RWPE2 (cell line): Measurements from ENCODE around the gene PPP1R26.
"Not testable (repeated sequence)": the region's sequence is repeated elsewhere in the genome, so short reads cannot be mapped to it uniquely, and the experiment has no call there.

ENCODE experiments used
- ATAC-seq: fragments of 200-7000 bp; cut with Tn5 transposase; 3 replicates; pipeline ENCODE4 v1.9.1; 2021; ENCODE audit warnings: low read depth
- DNase-seq: peaks from one replicate; pipeline ENCODE4 v3.0.0-alpha.2; 2020; ENCODE audit warnings: low spot score
- H3K27ac ChIP-seq: fragments of 450-650 bp; 2 replicates; pipeline ENCODE4 v1.5.1; 2017; ENCODE audit warnings: mild to moderate bottlenecking; ENCODE audit not compliant: poor library complexity, severe bottlenecking
- H3K27me3 ChIP-seq: fragments of 250-450 bp; sonication (Bioruptor Pico); 2 replicates; pipeline ENCODE4 v1.5.1; 2021; ENCODE audit warnings: mild to moderate bottlenecking, moderate library complexity; ENCODE audit not compliant: insufficient read depth, poor library complexity, severe bottlenecking
- H3K36me3 ChIP-seq: fragments of 250-450 bp; sonication (Bioruptor Pico); 2 replicates; pipeline ENCODE4 v1.5.1; 2020; ENCODE audit warnings: low read depth, mild to moderate bottlenecking, moderate library complexity
- H3K4me1 ChIP-seq: fragments of 250-450 bp; sonication (Bioruptor Pico); 2 replicates; pipeline ENCODE4 v1.5.1; 2021; ENCODE audit warnings: mild to moderate bottlenecking, moderate library complexity; ENCODE audit not compliant: insufficient read depth, poor library complexity, severe bottlenecking
- H3K4me3 ChIP-seq: fragments of 250-450 bp; sonication (Bioruptor Pico); 2 replicates; pipeline ENCODE4 v1.5.1; 2021; ENCODE audit warnings: mild to moderate bottlenecking, moderate library complexity; ENCODE audit not compliant: severe bottlenecking
- H3K9me3 ChIP-seq: fragments of 250-450 bp; sonication (Bioruptor Pico); 2 replicates; pipeline ENCODE4 v1.5.1; 2021; ENCODE audit warnings: mild to moderate bottlenecking, moderate library complexity; ENCODE audit not compliant: severe bottlenecking
- CTCF ChIP-seq: fragments of 450-650 bp; IDR thresholded peaks from one replicate; pipeline ENCODE4 v1.5.1; 2017; ENCODE audit warnings: mild to moderate bottlenecking, moderate library complexity; ENCODE audit not compliant: poor library complexity, severe bottlenecking

The PPP1R26 gene

GRCh38 chr9:135479469-135480052 is at the start of gene PPP1R26:
PPP1R26 (plus strand) TSS chr9:135479782; CDS start chr9:135484511, 4,729 bp downstream.
- Histone ChIP-seq H3K27me3 (no peaks in the 10 kb centered on the region), H3K9me3 (no peaks in the 10 kb centered on the region), H3K4me3 (peak within 1 kb of the TSS; percentile 95), H3K36me3 (peaks cover 16% of the 10 kb centered on the region), H3K27ac (peak within 1 kb of the TSS; percentile 26), H3K4me1 (no peaks in the 10 kb centered on the region)
- DNase-seq: no peak
- TF ChIP-seq CTCF: no peak
- no peak for ATAC-seq

- TF ChIP-seq CTCF: no peak
- no peaks in the 10 kb centered on the region for H3K36me3 ChIP-seq
- no peaks in the 10 kb centered on the region for H3K27me3 ChIP-seq
- peaks cover 2% of the 10 kb centered on the region for H3K9me3 ChIP-seq
- DNase-seq (no peak), ATAC-seq (no peak)
- no peak overlapping the region for H3K4me3 ChIP-seq
- H3K27ac ChIP-seq: no peak overlapping the region
- no peaks in the 10 kb centered on the region for H3K4me1 ChIP-seq
Measured at GRCh38 chr9:135437259-135437658, 42.3 kb upstream of the PPP1R26 start.

- H3K36me3 ChIP-seq, H3K9me3 ChIP-seq, H3K27ac ChIP-seq, ATAC-seq, H3K4me1 ChIP-seq, H3K4me3 ChIP-seq, H3K27me3 ChIP-seq, DNase-seq: not testable (repeated sequence)
Measured at GRCh38 chr9:135437696-135438095, 41.9 kb upstream of the PPP1R26 start.

GRCh38 chr9:135438581-135439232 is 40.9 kb upstream of the PPP1R26 start:
- not testable (repeated sequence) for ATAC-seq, H3K36me3 ChIP-seq, H3K27me3 ChIP-seq, H3K9me3 ChIP-seq, H3K27ac ChIP-seq, H3K4me1 ChIP-seq, DNase-seq, H3K4me3 ChIP-seq

- not testable (repeated sequence) for ATAC-seq, H3K4me3 ChIP-seq, H3K4me1 ChIP-seq, H3K9me3 ChIP-seq, H3K36me3 ChIP-seq, H3K27ac ChIP-seq, H3K27me3 ChIP-seq, DNase-seq
Measured at GRCh38 chr9:135439514-135439913, 40.1 kb upstream of the PPP1R26 start.

- no peak for TF ChIP-seq CTCF
- no peaks in the 10 kb centered on the region for H3K4me1 ChIP-seq
- no peaks in the 10 kb centered on the region for H3K27me3 ChIP-seq
- H3K9me3 ChIP-seq: peaks cover 2% of the 10 kb centered on the region
- no peak for ATAC-seq
- H3K27ac ChIP-seq: no peak overlapping the region
- H3K4me3 ChIP-seq: no peak overlapping the region
- no peaks in the 10 kb centered on the region for H3K36me3 ChIP-seq
- no peak for DNase-seq
Measured at GRCh38 chr9:135439916-135440315, 39.7 kb upstream of the PPP1R26 start.
